ENCODE data around the gene PMAIP1.

PMAIP1 gene

GRCh38 chr18:59911600-59911999, 11.8 kb downstream of the PMAIP1 start:
- Histone ChIP-seq H3F3A (ENCODE audit: insufficient read depth) (0 out of 2 replicates have a peak, but pooled peaks cover 2% of the 10 kb centered on the region), H3K4me2 (ENCODE audit: low read depth, low read length, poor library complexity, severe bottlenecking) (no peak overlapping the region), H2AFZ (ENCODE audit: low read depth, low read length, severe bottlenecking) (no peak overlapping the region), H3K36me3 (ENCODE audit: low read length) (no peaks in the 10 kb centered on the region), H3K79me2 (ENCODE audit: insufficient read depth, low read length) (no peaks in the 10 kb centered on the region), H3K27ac (ENCODE audit: low read depth, low read length) (no peak overlapping the region), H3K9me2 (replicated peaks; ENCODE audit: insufficient read depth, low read length) (no peaks in the 10 kb centered on the region), H3K9me3 (ENCODE audit: insufficient read depth, low read length) (no peaks in the 10 kb centered on the region), H3K27me3 (ENCODE audit: low read length) (no peaks in the 10 kb centered on the region), H4K20me1 (ENCODE audit: low read depth, low read length) (no peaks in the 10 kb centered on the region), H3K9ac (ENCODE audit: low read length) (no peak overlapping the region), H3K4me3 (ENCODE audit: insufficient read depth, low read length, poor library complexity, severe bottlenecking) (no peak overlapping the region)
- no peak for TF ChIP-seq CTCF (IDR thresholded peaks at IDR 0.05; ENCODE audit: insufficient read depth, low read length, poor library complexity, severe bottlenecking)
- no peak for TF ChIP-seq EZH2phosphoT487 (conservative IDR thresholded peaks at IDR 0.05; ENCODE audit: low read length)

- no peak for TF ChIP-seq EZH2phosphoT487 (conservative IDR thresholded peaks at IDR 0.05; ENCODE audit: low read length)
- TF ChIP-seq CTCF (IDR thresholded peaks at IDR 0.05; ENCODE audit: insufficient read depth, low read length, poor library complexity, severe bottlenecking): no peak
- H3K4me2 ChIP-seq (ENCODE audit: low read depth, low read length, poor library complexity, severe bottlenecking): no peak overlapping the region
Observed at GRCh38 chr18:59912007-59912550, 12.3 kb downstream of the PMAIP1 start.

GRCh38 chr18:59915606-59916005, 15.8 kb downstream of the PMAIP1 start:
- Histone ChIP-seq H3F3A (ENCODE audit: insufficient read depth) (no peaks in the 10 kb centered on the region), H3K9me2 (replicated peaks; ENCODE audit: insufficient read depth, low read length) (no peaks in the 10 kb centered on the region), H2AFZ (ENCODE audit: low read depth, low read length, severe bottlenecking) (no peak overlapping the region), H3K4me3 (ENCODE audit: insufficient read depth, low read length, poor library complexity, severe bottlenecking) (no peak overlapping the region), H3K27me3 (ENCODE audit: low read length) (no peaks in the 10 kb centered on the region), H3K36me3 (ENCODE audit: low read length) (no peaks in the 10 kb centered on the region), H3K79me2 (ENCODE audit: insufficient read depth, low read length) (no peaks in the 10 kb centered on the region), H3K27ac (ENCODE audit: low read depth, low read length) (no peak overlapping the region), H3K4me2 (ENCODE audit: low read depth, low read length, poor library complexity, severe bottlenecking) (no peak overlapping the region), H4K20me1 (ENCODE audit: low read depth, low read length) (no peaks in the 10 kb centered on the region), H3K9ac (ENCODE audit: low read length) (no peak overlapping the region), H3K9me3 (ENCODE audit: insufficient read depth, low read length) (no peaks in the 10 kb centered on the region)
- TF ChIP-seq EZH2phosphoT487 (conservative IDR thresholded peaks at IDR 0.05; ENCODE audit: low read length) (no peak), CTCF (IDR thresholded peaks at IDR 0.05; ENCODE audit: insufficient read depth, low read length, poor library complexity, severe bottlenecking) (no peak)

More at GRCh38 chr18:59912007-59912550, 12.3 kb downstream of the PMAIP1 start:
- H3K4me3 ChIP-seq (ENCODE audit: insufficient read depth, low read length, poor library complexity, severe bottlenecking): no peak overlapping the region
- H3K9me3 ChIP-seq (ENCODE audit: insufficient read depth, low read length): no peaks in the 10 kb centered on the region
- H3K79me2 ChIP-seq (ENCODE audit: insufficient read depth, low read length): no peaks in the 10 kb centered on the region
- H4K20me1 ChIP-seq (ENCODE audit: low read depth, low read length): no peaks in the 10 kb centered on the region
- no peaks in the 10 kb centered on the region for H3K27me3 ChIP-seq (ENCODE audit: low read length)
- no peaks in the 10 kb centered on the region for H3K36me3 ChIP-seq (ENCODE audit: low read length)
- no peaks in the 10 kb centered on the region for H3K9me2 ChIP-seq (replicated peaks; ENCODE audit: insufficient read depth, low read length)
- no peak overlapping the region for H2AFZ ChIP-seq (ENCODE audit: low read depth, low read length, severe bottlenecking)
- H3K9ac ChIP-seq (ENCODE audit: low read length): no peak overlapping the region
- H3K27ac ChIP-seq (ENCODE audit: low read depth, low read length): no peak overlapping the region
- H3F3A ChIP-seq (ENCODE audit: insufficient read depth): no peaks in the 10 kb centered on the region
